Small intestine (tissue), 7 donors: ENCODE measurements around the gene NOX5. TPM values are rescaled to one million over a fixed set of nuclear protein-coding genes. Genes with fewer than 3 reads are reported as not detected.

Experiments used
- DNase-seq, 2 donors: peaks; one replicate each; pipeline versions ENCODE4 v3.0.0 to v3.0.0-alpha.2; 2013
- FAIRE-seq: peaks from 2 replicates; lab custom pipeline; 2012; peaks lifted over from hg19 to GRCh38; lab: Jason Lieb, UNC
- H3K27ac ChIP-seq, 3 donors: one replicate each; pipeline ENCODE4 v1.5.1; 2013; ENCODE audit warnings: low read length in 2 of 3, mild to moderate bottlenecking in 2 of 3, control low read depth in 1 of 3, inconsistent platforms in 1 of 3, low read depth in 1 of 3, moderate library complexity in 1 of 3
- H3K27me3 ChIP-seq, 3 donors: one replicate each; pipeline ENCODE4 v1.6.1; 2013; ENCODE audit warnings: low read length in 3 of 3, inconsistent platforms in 1 of 3; ENCODE audit not compliant: control insufficient read depth in 3 of 3, insufficient read depth in 3 of 3
- H3K36me3 ChIP-seq, 3 donors: one replicate each; pipeline ENCODE4 v1.6.1; 2013; ENCODE audit warnings: low read length in 3 of 3, inconsistent platforms in 1 of 3, low read depth in 1 of 3, mild to moderate bottlenecking in 1 of 3, moderate library complexity in 1 of 3; ENCODE audit not compliant: control insufficient read depth in 3 of 3, insufficient read depth in 2 of 3
- H3K4me1 ChIP-seq, 3 donors: one replicate each; pipeline ENCODE4 v1.6.1; 2013; ENCODE audit warnings: low read length in 2 of 3, inconsistent platforms in 1 of 3, low read depth in 1 of 3, mild to moderate bottlenecking in 1 of 3, moderate library complexity in 1 of 3; ENCODE audit not compliant: control insufficient read depth in 3 of 3, insufficient read depth in 2 of 3
- H3K4me3 ChIP-seq, 3 donors: one replicate each; pipeline ENCODE4 v1.5.1; 2013; ENCODE audit warnings: low read length in 3 of 3, control low read depth in 1 of 3, inconsistent platforms in 1 of 3, low read depth in 1 of 3, mild to moderate bottlenecking in 1 of 3, moderate library complexity in 1 of 3
- H3K9me3 ChIP-seq, 2 donors: one replicate each; pipeline ENCODE4 v1.6.1; 2013; ENCODE audit warnings: low read depth in 1 of 2, low read length in 1 of 2; ENCODE audit not compliant: control insufficient read depth in 2 of 2, insufficient read depth in 1 of 2
- WGBS, 3 donors: extraction: QIAGEN DNeasy Blood & Tissue Kit; methylation state at CpG; one replicate each; pipeline ENCODE4 v1.1.7; 2013; 5-methylcytosine and 5-hydroxymethylcytosine counted together
- polyA plus RNA-seq, 4 donors: library from polyadenylated mRNA; stranded (reverse) in 3 of 4; unstranded in 1 of 4; fragments of 200-250 nt in 3 of 4; fragments of 120-200 nt in 1 of 4; gene quantifications; one replicate each; pipeline versions ENCODE4 v1.2.1 to v1.2.3, GENCODE V29; 2013
- donor health status: healthy with polysubstance abuse.
- donor health status: control.
- donor health status: control.
- donor health status: Bipolar disorder and iron deficiency.
- donor health status: healthy.

The NOX5 gene
- polyA plus RNA-seq, 4 donors: 0.04 TPM; not detected in 2

GRCh38 chr15:69092159-69092558 lies 77.7 kb downstream of the NOX5 start:
- H3K27ac ChIP-seq: no peak overlapping the region

GRCh38 chr15:69093127-69093526 lies 78.6 kb downstream of the NOX5 start:
- WGBS, 3 donors: 70 to 92% (median 81%) methylated on average over 4 of the region's 4 CpGs

More at GRCh38 chr15:69092159-69092558, 77.7 kb downstream of the NOX5 start:
- WGBS, 3 donors: 61 to 74% (median 67%) methylated on average over 7 of the region's 7 CpGs
- Histone ChIP-seq H3K4me1 (no peaks in the 10 kb centered on the region), H3K4me3 (no peak overlapping the region), H3K36me3 (no peaks in the 10 kb centered on the region), H3K9me3 (no peaks in the 10 kb centered on the region), H3K27me3 (peaks cover 0 to 2% (median 2%) of the 10 kb centered on the region in 3 donors)
- FAIRE-seq: no peak
- DNase-seq: no peak

GRCh38 chr15:69093614-69094013 lies 79.1 kb downstream of the NOX5 start:
- FAIRE-seq (no peak), DNase-seq (no peak)
- Histone ChIP-seq H3K9me3 (no peaks in the 10 kb centered on the region), H3K4me1 (no peaks in the 10 kb centered on the region), H3K27ac (no peak overlapping the region), H3K36me3 (no peaks in the 10 kb centered on the region), H3K27me3 (peaks cover 0 to 2% (median 0%) of the 10 kb centered on the region in 3 donors), H3K4me3 (no peak overlapping the region)

More at GRCh38 chr15:69093127-69093526, 78.6 kb downstream of the NOX5 start:
- Histone ChIP-seq H3K27ac (no peak overlapping the region), H3K27me3 (peaks cover 0 to 2% (median 0%) of the 10 kb centered on the region in 3 donors), H3K36me3 (no peaks in the 10 kb centered on the region), H3K4me1 (no peaks in the 10 kb centered on the region), H3K4me3 (no peak overlapping the region), H3K9me3 (no peaks in the 10 kb centered on the region)
- DNase-seq: no peak
- FAIRE-seq: no peak

- Histone ChIP-seq H3K27me3 (peaks cover 0 to under 1% (median 0%) of the 10 kb centered on the region in 3 donors), H3K4me3 (no peak overlapping the region), H3K36me3 (no peaks in the 10 kb centered on the region), H3K4me1 (no peaks in the 10 kb centered on the region), H3K27ac (no peak overlapping the region), H3K9me3 (no peaks in the 10 kb centered on the region)
- 80 to 88% (median 84%) methylated on average over 8 of the region's 8 CpGs for WGBS, 3 donors
- no peak for FAIRE-seq
- no peak for DNase-seq
Observed at GRCh38 chr15:69094124-69094921, 79.8 kb downstream of the NOX5 start.

GRCh38 chr15:69095274-69095673 lies 80.8 kb downstream of the NOX5 start:
- Histone ChIP-seq H3K4me3 (no peak overlapping the region), H3K27me3 (no peaks in the 10 kb centered on the region), H3K36me3 (no peaks in the 10 kb centered on the region), H3K27ac (no peak overlapping the region), H3K4me1 (no peaks in the 10 kb centered on the region), H3K9me3 (no peaks in the 10 kb centered on the region)
- FAIRE-seq: no peak
- DNase-seq: no peak
- WGBS, 3 donors: 86 to 90% (median 88%) methylated on average over 1 of the region's 1 CpG

GRCh38 chr15:69096196-69096595 lies 81.7 kb downstream of the NOX5 start:
- no peaks in the 10 kb centered on the region for H3K27me3 ChIP-seq
- H3K36me3 ChIP-seq: no peaks in the 10 kb centered on the region
- H3K4me1 ChIP-seq: no peaks in the 10 kb centered on the region
- 48 to 70% (median 68%) methylated on average over 2 of the region's 2 CpGs for WGBS, 3 donors
- H3K9me3 ChIP-seq: no peaks in the 10 kb centered on the region
- H3K27ac ChIP-seq: no peak overlapping the region
- no peak for FAIRE-seq
- no peak for DNase-seq
- H3K4me3 ChIP-seq: no peak overlapping the region

GRCh38 chr15:69096626-69097025 lies 82.1 kb downstream of the NOX5 start:
- DNase-seq (no peak), FAIRE-seq (no peak)
- H3K9me3 ChIP-seq: no peaks in the 10 kb centered on the region
- WGBS, 3 donors: 71 to 98% (median 96%) methylated on average over 2 of the region's 2 CpGs
- no peak overlapping the region for H3K27ac ChIP-seq
- no peak overlapping the region for H3K4me3 ChIP-seq
- no peaks in the 10 kb centered on the region for H3K36me3 ChIP-seq
- H3K4me1 ChIP-seq: no peaks in the 10 kb centered on the region
- no peaks in the 10 kb centered on the region for H3K27me3 ChIP-seq

GRCh38 chr15:69098771-69099170 lies 84.3 kb downstream of the NOX5 start:
- no peak overlapping the region for H3K27ac ChIP-seq
- DNase-seq (no peak), FAIRE-seq (no peak)
- no peaks in the 10 kb centered on the region for H3K9me3 ChIP-seq
- no peak overlapping the region for H3K4me3 ChIP-seq
- H3K27me3 ChIP-seq: no peaks in the 10 kb centered on the region
- no peaks in the 10 kb centered on the region for H3K36me3 ChIP-seq
- 87 to 93% (median 89%) methylated on average over 7 of the region's 7 CpGs for WGBS, 3 donors
- H3K4me1 ChIP-seq: no peaks in the 10 kb centered on the region
